Mucosa of descending colon (tissue), 3 donors: ENCODE measurements around the gene EXOC2. TPM values are rescaled to one million over a fixed set of nuclear protein-coding genes. Genes with fewer than 3 reads are reported as not detected.

ENCODE experiments used
- ATAC-seq: fragments of 200-7000 bp; cut with Tn5 transposase; one replicate; pipeline ENCODE4 v1.9.1; 2020; ENCODE audit warnings: mild to moderate bottlenecking, moderate library complexity
- DNase-seq, 3 donors: peaks; one replicate each; pipeline ENCODE4 v3.0.0-alpha.2; 2020
- H3K36me3 ChIP-seq: fragments of 200-600 bp; one replicate; pipeline ENCODE4 v1.8.0; 2021; ENCODE audit warnings: low read depth, mild to moderate bottlenecking
- H3K4me1 ChIP-seq: fragments of 200-600 bp; one replicate; pipeline ENCODE4 v1.8.0; 2021; ENCODE audit warnings: low read depth, mild to moderate bottlenecking
- H3K4me3 ChIP-seq: fragments of 200-600 bp; one replicate; pipeline ENCODE4 v1.8.0; 2021; ENCODE audit warnings: mild to moderate bottlenecking
- H3K9me3 ChIP-seq: fragments of 200-600 bp; one replicate; pipeline ENCODE4 v1.8.0; 2021; ENCODE audit warnings: mild to moderate bottlenecking
- intact Hi-C, 2 donors: fragments of 100-400 bp; cut with DNase I in 1 of 2; cut with micrococcal nuclease in 1 of 2; formaldehyde crosslinking; loops; one replicate each; pipeline versions ENCODE4 v1.11.0 to v1.11.1; 2022; cut with DNase I, micrococcal nuclease
- total RNA-seq, 3 donors: library from RNA; stranded (reverse); fragmentation: NEBNext Ultra II Directional in 2 of 3; extraction: Animal tissue kit (Norgen Biotek cat#: 25700) in 2 of 3; gene quantifications; one replicate each; pipeline versions ENCODE4 v1.2.1 to v1.2.4, GENCODE V29; 2021 to 2023
- TF ChIP-seq, protein P1 (sequence below): fragments of 200-600 bp; IDR thresholded peaks from one replicate; pipeline ENCODE4 v1.8.0; 2022; ENCODE audit warnings: antibody characterized with exemption, mild to moderate bottlenecking
- donor health status: DM: no; HTN: no; CAD: no; lungs with moderate emphysema.
- donor health status: DM: no; HTN: no; CAD: no.
- donor health status: DM: no; HTN: yes; CAD: no.

EXOC2 gene
- total RNA-seq, 3 donors from 2014 or later: 13.1 to 20.9 (median 17.3) TPM

DNA sequence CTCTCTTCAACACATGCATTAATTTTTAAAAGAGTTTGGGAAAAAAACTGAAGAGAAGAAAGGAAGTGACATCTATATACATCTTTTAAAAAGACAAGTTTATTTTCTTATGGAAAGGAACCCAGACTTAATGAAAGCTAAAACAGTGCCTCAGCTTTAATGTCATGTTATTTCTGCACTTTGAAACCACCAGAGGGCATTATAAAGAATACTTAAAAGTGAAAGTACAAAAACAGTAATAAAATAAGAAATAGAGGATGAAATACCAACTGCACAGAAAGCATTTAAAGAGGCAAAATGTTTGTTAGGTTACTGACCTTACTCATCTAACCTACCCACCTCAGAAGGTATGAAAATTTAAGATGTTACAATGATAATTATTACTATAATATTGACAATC, 134.8 kb downstream of the EXOC2 start:
- Histone ChIP-seq H3K4me1 (no peaks in the 10 kb centered on the region), H3K36me3 (no peaks in the 10 kb centered on the region), H3K9me3 (no peaks in the 10 kb centered on the region), H3K4me3 (no peak overlapping the region)
- DNase-seq: no peak
- TF ChIP-seq, protein P1, sequence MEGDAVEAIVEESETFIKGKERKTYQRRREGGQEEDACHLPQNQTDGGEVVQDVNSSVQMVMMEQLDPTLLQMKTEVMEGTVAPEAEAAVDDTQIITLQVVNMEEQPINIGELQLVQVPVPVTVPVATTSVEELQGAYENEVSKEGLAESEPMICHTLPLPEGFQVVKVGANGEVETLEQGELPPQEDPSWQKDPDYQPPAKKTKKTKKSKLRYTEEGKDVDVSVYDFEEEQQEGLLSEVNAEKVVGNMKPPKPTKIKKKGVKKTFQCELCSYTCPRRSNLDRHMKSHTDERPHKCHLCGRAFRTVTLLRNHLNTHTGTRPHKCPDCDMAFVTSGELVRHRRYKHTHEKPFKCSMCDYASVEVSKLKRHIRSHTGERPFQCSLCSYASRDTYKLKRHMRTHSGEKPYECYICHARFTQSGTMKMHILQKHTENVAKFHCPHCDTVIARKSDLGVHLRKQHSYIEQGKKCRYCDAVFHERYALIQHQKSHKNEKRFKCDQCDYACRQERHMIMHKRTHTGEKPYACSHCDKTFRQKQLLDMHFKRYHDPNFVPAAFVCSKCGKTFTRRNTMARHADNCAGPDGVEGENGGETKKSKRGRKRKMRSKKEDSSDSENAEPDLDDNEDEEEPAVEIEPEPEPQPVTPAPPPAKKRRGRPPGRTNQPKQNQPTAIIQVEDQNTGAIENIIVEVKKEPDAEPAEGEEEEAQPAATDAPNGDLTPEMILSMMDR: no peak
- intact Hi-C loops: no loop called here
- no peak for ATAC-seq

DNA sequence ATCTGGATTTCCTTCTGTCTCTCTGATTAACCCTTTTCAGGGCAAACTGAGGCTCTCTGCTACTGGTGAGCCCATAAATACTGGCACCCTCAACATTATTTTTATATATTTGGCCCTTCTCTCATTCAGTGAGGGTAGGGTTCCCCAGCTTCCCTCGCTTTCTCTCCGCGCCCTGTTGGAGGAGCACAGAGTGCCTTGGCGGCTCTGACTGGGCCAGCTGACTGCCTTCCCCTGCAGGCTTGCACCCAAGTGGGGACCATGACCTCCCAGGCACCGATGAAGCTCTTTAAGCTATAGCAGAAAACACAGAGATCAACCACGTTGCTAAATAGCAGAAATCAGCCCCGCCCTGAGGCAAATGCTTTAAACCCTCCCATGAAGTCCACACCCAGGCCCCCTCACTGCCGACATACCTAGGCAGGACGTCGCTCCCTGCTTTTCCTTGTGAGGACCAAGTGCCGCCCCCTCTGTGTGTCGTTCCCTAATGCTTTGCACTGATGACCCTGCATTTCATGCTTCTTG, 141.0 kb downstream of the EXOC2 start:
- intact Hi-C loops: no loop called here
- no peak for DNase-seq
- TF ChIP-seq, protein P1: no peak
- Histone ChIP-seq H3K36me3 (no peaks in the 10 kb centered on the region), H3K9me3 (no peaks in the 10 kb centered on the region), H3K4me3 (no peak overlapping the region), H3K4me1 (no peaks in the 10 kb centered on the region)
- ATAC-seq: no peak

DNA sequence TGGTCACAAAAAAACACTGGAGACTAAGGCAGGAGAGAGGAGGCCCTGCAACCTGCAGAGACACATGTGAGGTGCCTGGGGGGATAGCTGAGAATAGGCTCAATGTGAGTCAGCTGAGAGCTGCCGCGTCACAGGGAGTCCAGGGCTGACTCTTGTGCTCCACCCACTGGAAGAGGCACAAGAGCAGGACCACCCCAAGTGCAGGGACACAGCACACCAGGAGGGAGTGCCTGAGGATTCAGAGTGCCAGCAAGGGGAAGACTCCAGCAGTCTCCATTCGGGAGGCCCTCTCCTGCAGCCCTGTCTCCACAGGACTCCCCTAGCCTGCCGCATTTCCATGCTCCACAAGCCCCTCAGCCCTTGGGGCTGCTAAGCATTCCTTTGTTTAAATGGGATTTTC, 141.5 kb downstream of the EXOC2 start:
- DNase-seq (no peak), ATAC-seq (peak; percentile 22)
- H3K9me3 ChIP-seq: no peaks in the 10 kb centered on the region
- TF ChIP-seq, protein P1: no peak
- H3K4me1 ChIP-seq: no peaks in the 10 kb centered on the region
- H3K4me3 ChIP-seq: no peak overlapping the region
- intact Hi-C loops: no loop called here
- no peaks in the 10 kb centered on the region for H3K36me3 ChIP-seq

DNA sequence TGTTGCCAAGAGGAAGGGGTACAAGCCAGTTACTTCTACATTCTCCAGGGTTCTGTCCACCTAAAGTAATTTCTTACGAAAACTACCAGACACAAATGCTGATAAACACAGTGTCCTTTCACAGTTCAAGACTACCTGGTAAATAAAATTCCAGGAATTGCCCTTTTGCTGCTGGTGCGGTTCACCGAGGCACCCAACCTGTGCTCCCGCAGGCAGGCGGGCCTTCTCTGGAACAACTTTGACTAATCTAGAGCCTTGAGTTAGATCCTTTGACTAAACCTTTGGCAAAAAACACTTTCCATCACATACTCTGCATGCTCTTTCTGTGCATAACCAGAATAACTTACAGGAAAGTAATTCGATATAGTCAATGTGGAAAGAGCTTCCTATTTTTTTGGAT, 143.0 kb downstream of the EXOC2 start:
- H3K9me3 ChIP-seq: no peaks in the 10 kb centered on the region
- intact Hi-C loops: no loop called here
- no peaks in the 10 kb centered on the region for H3K36me3 ChIP-seq
- ATAC-seq (no peak), DNase-seq (no peak)
- TF ChIP-seq, protein P1: no peak
- no peak overlapping the region for H3K4me3 ChIP-seq
- no peaks in the 10 kb centered on the region for H3K4me1 ChIP-seq

DNA sequence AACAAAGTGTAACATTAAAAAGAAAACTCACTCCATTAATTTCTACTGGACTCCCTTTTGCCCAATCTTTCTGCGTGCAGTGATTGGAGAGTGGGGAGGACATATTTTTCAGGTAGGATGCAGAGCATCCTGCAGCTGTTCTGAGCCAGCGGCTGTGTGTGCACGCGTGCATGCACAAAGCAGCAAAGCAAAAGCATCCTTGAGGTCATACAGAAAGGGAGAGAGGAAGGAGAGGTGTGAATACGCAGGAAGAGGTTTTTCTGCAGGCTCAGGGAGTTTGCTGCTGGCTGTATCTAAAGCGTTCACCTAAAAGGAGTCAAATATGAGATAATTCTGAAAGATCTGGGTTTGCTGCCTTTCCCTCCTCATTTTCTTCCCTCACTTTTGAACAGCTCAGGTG, 144.4 kb downstream of the EXOC2 start:
- H3K9me3 ChIP-seq: no peaks in the 10 kb centered on the region
- no peak overlapping the region for H3K4me3 ChIP-seq
- DNase-seq: no peak
- H3K36me3 ChIP-seq: no peaks in the 10 kb centered on the region
- no peak for ATAC-seq
- H3K4me1 ChIP-seq: no peaks in the 10 kb centered on the region
- TF ChIP-seq, protein P1: no peak
- intact Hi-C loops: no loop called here

DNA sequence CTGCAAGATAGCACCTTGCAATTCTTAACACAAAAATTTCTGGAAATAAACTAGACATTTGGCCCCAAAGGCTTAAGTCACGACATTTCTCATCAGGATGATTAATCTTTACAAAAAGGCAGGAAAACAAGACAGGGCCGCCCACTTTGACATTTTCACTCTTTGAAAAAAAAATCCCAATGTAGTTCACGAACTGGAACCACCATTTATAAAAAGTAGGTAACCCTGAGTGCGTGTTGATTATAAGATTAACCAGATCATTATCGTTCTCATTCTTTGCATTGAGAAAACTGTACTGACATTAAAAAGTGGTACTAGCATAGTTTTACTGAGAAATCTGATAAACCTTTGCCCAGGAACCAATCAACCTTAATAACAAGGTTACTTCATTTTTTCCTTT, 144.8 kb downstream of the EXOC2 start:
- H3K4me3 ChIP-seq: no peak overlapping the region
- DNase-seq (no peak), ATAC-seq (no peak)
- H3K4me1 ChIP-seq: no peaks in the 10 kb centered on the region
- intact Hi-C loops: no loop called here
- H3K36me3 ChIP-seq: no peaks in the 10 kb centered on the region
- no peaks in the 10 kb centered on the region for H3K9me3 ChIP-seq
- TF ChIP-seq, protein P1: no peak
